HG03442 (cell line): ENCODE results near the gene SIRPA.

Experiments used
- ATAC-seq: cut with Tn5 transposase; IDR thresholded peaks from one replicate; pipeline ENCODE4 v1.9.1; 2021; ENCODE audit warnings: mild to moderate bottlenecking, moderate library complexity; ENCODE audit not compliant: unreplicated experiment

Gene SIRPA

GRCh38 chr20:1930165-1930564, 35.0 kb downstream of the SIRPA start:
- ATAC-seq = no peak

- ATAC-seq = no peak
Observed at GRCh38 chr20:1931830-1932229, 36.6 kb downstream of the SIRPA start.

GRCh38 chr20:1932971-1933370, 37.8 kb downstream of the SIRPA start:
- no peak for ATAC-seq

DNA sequence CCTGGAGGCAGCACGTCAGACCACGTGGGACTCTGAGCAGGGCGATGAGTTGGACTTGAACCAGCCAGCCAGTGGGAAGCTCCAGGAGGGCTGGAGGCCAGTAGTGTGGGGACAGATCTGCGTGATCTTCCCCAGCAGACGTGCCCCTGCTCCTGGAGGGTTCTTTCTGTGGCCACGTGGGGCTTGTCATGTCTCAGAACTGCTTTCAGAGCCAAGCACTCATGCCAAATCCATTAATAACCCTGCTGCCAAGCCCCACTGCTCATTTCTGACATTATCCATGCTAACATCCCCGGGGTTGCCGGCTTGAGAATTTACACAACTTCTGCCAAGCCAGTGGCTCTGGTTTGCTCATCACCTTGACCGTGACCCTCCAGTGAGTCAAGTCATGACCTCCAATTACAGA, 38.3 kb downstream of the SIRPA start:
- ATAC-seq = no peak

DNA sequence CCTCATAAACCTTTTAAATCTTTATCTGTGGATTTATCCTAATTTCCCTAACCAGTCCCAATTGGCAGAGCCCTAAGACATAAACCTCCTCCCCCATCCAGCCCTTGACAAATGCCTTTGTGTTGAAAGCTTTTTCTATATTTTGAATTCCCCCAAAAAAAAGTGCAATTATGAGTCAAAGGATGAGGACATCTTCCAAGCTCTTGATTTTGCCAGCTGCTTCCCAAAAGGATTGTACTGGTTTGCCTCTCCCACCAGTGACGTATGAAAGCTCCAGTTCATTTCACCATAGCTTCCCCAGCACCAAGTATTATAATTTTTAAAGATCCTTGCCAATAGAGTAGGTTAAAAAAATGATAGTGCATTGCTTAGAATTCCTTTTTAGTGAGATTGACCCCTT, 38.9 kb downstream of the SIRPA start:
- ATAC-seq = no peak

- no peak for ATAC-seq
Observed at GRCh38 chr20:1934721-1935573, 39.7 kb downstream of the SIRPA start.

DNA sequence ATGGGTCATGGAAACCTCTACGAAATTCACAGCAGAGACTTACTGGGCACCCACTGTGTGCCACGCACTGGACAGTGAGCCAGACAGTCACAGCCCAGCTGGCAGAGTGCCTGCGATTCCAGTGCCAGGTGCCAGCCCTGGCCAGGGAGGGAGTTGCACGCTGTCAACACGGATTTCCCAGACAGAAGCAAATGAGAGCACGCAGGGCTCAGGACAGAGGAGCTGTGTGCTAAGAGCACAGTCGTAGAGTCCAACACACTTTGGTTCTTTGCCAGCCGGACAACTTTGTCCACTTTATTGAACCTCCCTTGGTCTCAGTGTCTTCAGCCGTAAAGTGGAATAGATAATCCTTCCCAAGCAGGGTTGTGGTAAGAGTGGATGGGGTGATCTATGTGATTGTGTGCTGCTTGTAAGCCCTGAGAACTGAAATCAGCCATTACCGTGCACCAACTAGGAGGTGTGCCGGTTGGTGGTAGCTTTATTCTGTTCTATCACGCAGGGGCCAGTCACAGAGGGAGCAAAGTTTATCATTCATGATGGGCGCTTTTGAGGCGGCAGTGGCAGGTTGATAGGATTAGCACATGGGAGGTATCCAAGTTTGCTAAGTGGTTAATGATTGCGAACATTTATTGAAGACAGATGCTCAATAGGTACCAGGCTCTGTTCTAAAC, 40.6 kb downstream of the SIRPA start:
- no peak for ATAC-seq

GRCh38 chr20:1937316-1937976, 42.2 kb downstream of the SIRPA start:
- ATAC-seq = no peak

GRCh38 chr20:1938464-1939269, 43.5 kb downstream of the SIRPA start:
- no peak for ATAC-seq

- no peak for ATAC-seq
Observed at GRCh38 chr20:1939270-1939595, 44.0 kb downstream of the SIRPA start.

GRCh38 chr20:1940581-1940980, 45.4 kb downstream of the SIRPA start:
- no peak for ATAC-seq

- no peak for ATAC-seq
Observed at GRCh38 chr20:1941226-1941625, 46.0 kb downstream of the SIRPA start.

DNA sequence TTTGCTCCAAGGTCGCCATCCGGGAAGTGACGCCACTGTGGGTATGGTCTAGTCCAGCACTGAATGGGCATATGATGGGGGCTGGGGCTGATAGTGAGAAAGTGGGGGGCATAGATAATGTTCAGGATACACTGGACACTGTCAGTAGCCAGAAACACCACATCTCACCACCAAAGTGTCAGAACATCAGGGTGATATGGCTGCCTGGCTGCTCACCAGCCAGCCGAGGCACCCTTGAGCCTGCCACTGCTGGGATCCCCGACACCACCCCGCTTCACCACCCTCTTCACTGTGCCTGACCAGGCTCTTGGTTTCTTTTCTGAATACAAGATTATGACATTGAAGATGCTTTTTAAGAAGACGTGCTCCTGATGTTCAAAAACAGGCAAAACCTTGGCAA, 46.9 kb downstream of the SIRPA start:
- ATAC-seq = no peak

DNA sequence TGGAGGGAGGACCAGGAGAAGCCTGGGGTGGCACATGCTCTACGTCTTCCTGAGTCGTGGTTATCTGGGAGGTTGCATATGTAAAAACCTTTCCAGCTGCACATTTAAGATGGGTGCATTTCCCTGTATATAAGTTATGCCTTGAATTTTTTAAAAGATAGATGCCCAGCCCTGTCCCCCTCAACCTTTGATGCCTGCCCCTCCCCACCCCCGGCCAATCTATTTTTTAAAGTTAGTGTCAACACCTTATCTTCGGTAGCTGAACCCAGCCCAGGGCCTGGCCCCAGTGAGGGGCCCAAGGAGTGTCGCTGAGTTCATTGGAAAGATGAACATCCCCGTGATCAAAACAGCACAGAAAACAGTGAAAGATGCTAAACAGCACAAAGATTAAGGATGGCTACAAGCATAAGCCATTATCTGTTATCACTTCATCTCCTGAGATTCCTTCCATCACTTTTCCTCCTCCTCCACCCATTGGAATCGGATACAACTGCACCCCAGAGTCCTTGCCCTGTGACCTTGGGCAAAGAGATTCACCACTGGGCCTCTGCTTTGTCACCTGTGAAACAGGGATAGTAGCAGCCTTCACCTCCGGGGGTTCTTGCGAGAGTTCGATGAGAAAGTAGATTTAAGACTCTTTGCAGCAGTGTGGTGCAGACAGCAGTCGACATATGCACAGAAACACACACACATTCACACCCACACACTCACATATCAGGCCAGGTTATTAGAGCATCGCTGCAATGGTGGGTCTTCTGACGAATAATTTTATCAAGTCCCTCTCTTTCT, 47.5 kb downstream of the SIRPA start:
- ATAC-seq = no peak

- no peak for ATAC-seq
Observed at GRCh38 chr20:1943275-1944002, 48.2 kb downstream of the SIRPA start.

DNA sequence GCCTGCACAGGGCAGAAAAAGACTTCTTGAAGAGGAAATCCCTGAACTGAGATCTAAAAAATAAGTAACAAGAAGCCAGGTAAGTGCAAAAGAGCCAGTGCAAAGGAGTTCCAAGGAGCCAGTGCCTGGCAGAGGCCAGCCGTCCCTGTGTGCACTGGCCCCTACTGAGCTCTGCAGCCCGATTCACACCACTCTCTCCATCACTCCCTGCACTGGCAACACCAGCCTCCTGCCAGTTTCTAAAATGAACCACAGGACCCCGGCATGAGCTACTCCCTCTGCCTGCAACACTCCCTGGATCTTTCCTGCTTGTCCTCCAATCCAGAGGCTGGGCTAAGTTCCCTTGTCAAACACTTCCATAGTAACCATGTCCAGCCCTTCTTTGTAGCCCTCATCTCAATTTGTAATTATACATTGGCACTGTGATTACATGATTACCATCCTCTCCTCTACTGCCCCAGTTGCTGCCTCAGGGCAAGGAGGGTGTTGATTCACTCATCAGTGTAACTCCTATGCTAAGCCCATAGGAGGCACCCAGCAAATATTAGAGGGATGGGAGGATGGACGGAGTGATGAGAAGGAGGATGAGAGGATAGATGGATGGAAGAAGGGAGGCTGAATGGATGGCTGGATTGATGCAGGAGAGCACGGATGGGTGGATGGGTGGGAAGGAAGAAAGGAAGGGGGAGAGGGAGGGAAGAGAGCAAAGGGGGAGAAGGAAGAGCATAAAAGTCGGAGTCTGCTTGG, 49.3 kb downstream of the SIRPA start:
- no peak for ATAC-seq

DNA sequence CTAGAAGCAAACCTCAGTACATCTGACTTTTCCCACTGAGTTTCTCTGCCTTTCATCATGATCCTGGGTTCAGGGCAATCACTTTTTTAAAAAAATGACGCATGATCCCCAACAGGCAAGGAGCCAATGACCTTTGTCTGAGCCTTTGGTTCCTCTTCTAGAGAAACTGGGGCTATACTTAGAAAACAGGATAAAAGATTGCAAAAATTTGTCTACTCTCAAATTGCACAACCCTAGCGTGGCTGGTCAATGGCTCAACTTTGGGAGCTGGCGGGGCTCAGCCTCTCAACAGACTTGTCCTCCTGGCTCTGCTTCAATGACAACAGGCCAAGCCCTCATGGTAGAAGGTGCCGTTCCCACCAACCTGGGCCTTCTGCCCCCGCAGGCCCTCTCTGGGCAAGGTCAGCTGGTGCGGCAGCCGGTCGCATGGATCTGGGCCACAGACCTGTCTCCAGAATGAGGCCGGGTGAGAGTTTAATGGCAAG, 50.0 kb downstream of the SIRPA start:
- ATAC-seq = no peak

- ATAC-seq = no peak
Observed at GRCh38 chr20:1945660-1946059, 50.5 kb downstream of the SIRPA start.

GRCh38 chr20:1946442-1946761, 51.2 kb downstream of the SIRPA start:
- ATAC-seq = no peak
